HCT116 (cell line): ENCODE measurements around the gene TBCD. TPM values are rescaled to one million over a fixed set of nuclear protein-coding genes. Genes with fewer than 3 reads are reported as not detected.

Experiments used
- ATAC-seq: fragments of 200-7000 bp; cut with Tn5 transposase; 2 replicates; pipeline ENCODE4 v1.9.1; 2020; ENCODE audit warnings: mild to moderate bottlenecking, moderate library complexity
- BruUV-seq: library from RNA; stranded (reverse); fragments of 400-500 nt; replicated peaks from 2 replicates; lab custom pipeline; 2021; lab: Mats Ljungman, UMichigan
- CTCF ChIA-PET: fragments of 300-600 bp; sonication (Branson Sonifier 250); formaldehyde crosslinking; loops from one replicate; lab custom pipeline; 2021; ENCODE audit warnings: antibody characterized with exemption; lab: Charles Lee
- POLR2A ChIA-PET: fragments of 300-600, 350-600 bp; sonication (Branson Sonifier 250); formaldehyde crosslinking; loops from one replicate; lab custom pipeline; 2021; ENCODE audit warnings: antibody characterized with exemption; lab: Charles Lee
- RAD21 ChIA-PET, 2 experiments: fragments of 300-600 bp; sonication (Branson Sonifier 250); formaldehyde crosslinking; loops; one replicate each; lab custom pipeline; 2023; ENCODE audit warnings: low total read pairs in 2 of 2; ENCODE audit not compliant: uncharacterized antibody in 2 of 2, unreplicated experiment in 2 of 2, low non-redundant PET in 1 of 2; lab: Charles Lee
- DNase-seq: peaks from one replicate; pipeline ENCODE4 v3.0.0-alpha.2; 2010; ENCODE audit warnings: low read depth, low spot score
- H2AFZ ChIP-seq: fragments of 200-600 bp; shearing (Covaris generic), sonication (generic); 2 replicates; pipeline ENCODE4 v1.6.1; 2017; ENCODE audit warnings: low read depth, mixed run types, mixed read lengths, antibody characterized with exemption, low read length; ENCODE audit not compliant: poor library complexity, severe bottlenecking
- H3K27ac ChIP-seq: 2 replicates; pipeline ENCODE4 v1.5.1; 2012; ENCODE audit warnings: low read depth, low read length
- H3K27me3 ChIP-seq: fragments of 200-600 bp; sonication (generic); 2 replicates; pipeline ENCODE4 v1.6.1; 2016; ENCODE audit warnings: mixed run types, low read length, mixed read lengths; ENCODE audit not compliant: insufficient read depth
- H3K36me3 ChIP-seq, 2 experiments: fragments of 200-500 bp in 1 of 2; fragments of 200-600 bp in 1 of 2; sonication (Bioruptor generic) in 1 of 2; sonication (generic) in 1 of 2; 2 replicates each; pipeline versions ENCODE4 v1.5.1 to v1.6.1; 2014 to 2016; ENCODE audit warnings: low read length in 2 of 2, inconsistent platforms in 1 of 2, mixed read lengths in 1 of 2, mixed run types in 1 of 2; ENCODE audit not compliant: insufficient read depth in 2 of 2, control insufficient read depth in 1 of 2
- H3K4me1 ChIP-seq, 2 experiments: fragments of 200-600 bp in 1 of 2; sonication (generic) in 1 of 2; 2 replicates each; pipeline versions ENCODE4 v1.5.1 to v1.6.1; 2012 to 2017; ENCODE audit warnings: low read length in 2 of 2, inconsistent platforms in 1 of 2, mild to moderate bottlenecking in 1 of 2, mixed read lengths in 1 of 2, mixed run types in 1 of 2, moderate library complexity in 1 of 2; ENCODE audit not compliant: insufficient read depth in 2 of 2, control insufficient read depth in 1 of 2
- H3K4me2 ChIP-seq: fragments of 200-600 bp; sonication (generic); 2 replicates; pipeline ENCODE4 v1.6.1; 2017; ENCODE audit warnings: mixed run types, low read length, mixed read lengths
- H3K4me3 ChIP-seq, 2 experiments: fragments of 200-600 bp in 1 of 2; sonication (generic) in 1 of 2; replicated peaks in 1 of 2; 2 replicates each; pipeline ENCODE4 v1.5.1; 2011 to 2016; ENCODE audit warnings: low read length in 2 of 2, control low read depth in 1 of 2, low read depth in 1 of 2, mild to moderate bottlenecking in 1 of 2, mixed read lengths in 1 of 2, mixed run types in 1 of 2
- H3K79me2 ChIP-seq: fragments of 200-600 bp; sonication (generic); 2 replicates; pipeline ENCODE4 v1.6.1; 2017; ENCODE audit warnings: mild to moderate bottlenecking, mixed run types, low read length, moderate library complexity, mixed read lengths; ENCODE audit not compliant: insufficient read depth
- H3K9ac ChIP-seq: fragments of 200-600 bp; sonication (generic); 2 replicates; pipeline ENCODE4 v1.6.1; 2016; ENCODE audit warnings: low read length, mixed read lengths
- H3K9me2 ChIP-seq: fragments of 200-600 bp; sonication (generic), shearing (Covaris generic); 2 replicates; pipeline ENCODE4 v1.6.1; 2017; ENCODE audit warnings: mixed run types, mild to moderate bottlenecking, moderate library complexity; ENCODE audit not compliant: insufficient read depth
- H3K9me3 ChIP-seq, 2 experiments: fragments of 200-500 bp in 1 of 2; fragments of 200-600 bp in 1 of 2; sonication (Bioruptor generic) in 1 of 2; sonication (generic) in 1 of 2; 2 replicates each; pipeline ENCODE4 v1.6.1; 2014 to 2017; ENCODE audit warnings: low read length in 2 of 2, mixed read lengths in 2 of 2, inconsistent platforms in 1 of 2, low read depth in 1 of 2, mild to moderate bottlenecking in 1 of 2, mixed run types in 1 of 2, moderate library complexity in 1 of 2; ENCODE audit not compliant: control insufficient read depth in 1 of 2, insufficient read depth in 1 of 2
- H4K20me1 ChIP-seq: fragments of 200-600 bp; sonication (generic), shearing (Covaris generic); 2 replicates; pipeline ENCODE4 v1.6.1; 2017; ENCODE audit warnings: mixed run types, mild to moderate bottlenecking, moderate library complexity; ENCODE audit not compliant: insufficient read depth
- ATF3 ChIP-seq: IDR thresholded peaks from 2 replicates; pipeline ENCODE4 v1.6.1; 2012
- CBX3 ChIP-seq: IDR thresholded peaks from 2 replicates; pipeline ENCODE4 v1.6.1; 2012; ENCODE audit warnings: low read depth
- EGR1 ChIP-seq: IDR thresholded peaks from 2 replicates; pipeline ENCODE4 v1.6.1; 2012; ENCODE audit warnings: low read depth
- ELF1 ChIP-seq: IDR thresholded peaks from 2 replicates; pipeline ENCODE4 v1.6.1; 2012; ENCODE audit warnings: low read depth, borderline replicate concordance
- EZH2phosphoT487 ChIP-seq: fragments of 200-600 bp; IDR thresholded peaks from 2 replicates; pipeline ENCODE4 v1.6.1; 2018; ENCODE audit warnings: antibody characterized with exemption, borderline replicate concordance
- JUND ChIP-seq: IDR thresholded peaks from 2 replicates; pipeline ENCODE4 v1.6.1; 2012
- MAX ChIP-seq: IDR thresholded peaks from 2 replicates; pipeline ENCODE4 v1.6.1; 2012
- POLR2A ChIP-seq: IDR thresholded peaks from 2 replicates; pipeline ENCODE4 v1.7.0; 2011; ENCODE audit warnings: borderline replicate concordance; ENCODE audit not compliant: insufficient read depth, insufficient read length; ENCODE audit errors: extremely low read depth
- POLR2AphosphoS5 ChIP-seq: IDR thresholded peaks from 2 replicates; pipeline ENCODE4 v1.6.1; 2011; ENCODE audit warnings: mild to moderate bottlenecking, low read depth, low read length, moderate library complexity
- SP1 ChIP-seq: IDR thresholded peaks from 2 replicates; pipeline ENCODE4 v1.6.1; 2012; ENCODE audit warnings: low read depth
- SRF ChIP-seq: IDR thresholded peaks from 2 replicates; pipeline ENCODE4 v1.6.1; 2012; ENCODE audit warnings: low read depth
- TCF7L2 ChIP-seq: IDR thresholded peaks from 2 replicates; pipeline ENCODE4 v1.7.0; 2011; ENCODE audit warnings: borderline replicate concordance, inconsistent platforms; ENCODE audit not compliant: insufficient read depth, insufficient read length; ENCODE audit errors: extremely low read depth
- YY1 ChIP-seq: IDR thresholded peaks from 2 replicates; pipeline ENCODE4 v1.6.1; 2011; ENCODE audit warnings: low read length, low read depth, moderate library complexity, mild to moderate bottlenecking; ENCODE audit not compliant: insufficient replicate concordance; ENCODE audit errors: extremely low read depth
- ZFX ChIP-seq: fragments of 450-650 bp; IDR thresholded peaks from 2 replicates; pipeline ENCODE4 v1.6.1; 2017
- ZNF274 ChIP-seq: fragments of 200-500 bp; sonication (Bioruptor generic); IDR thresholded peaks from 2 replicates; pipeline ENCODE4 v1.6.1; 2014; ENCODE audit warnings: mild to moderate bottlenecking, low read depth, low read length, inconsistent platforms
- intact Hi-C: fragments of 100-400 bp; cut with micrococcal nuclease; formaldehyde crosslinking; loops from 2 replicates; pipeline ENCODE4 v1.10.0; 2022
- total RNA-seq: library from RNA; stranded (reverse); gene quantifications from one replicate; pipeline ENCODE4 v1.2.1, GENCODE V29; 2021; ENCODE audit not compliant: unreplicated experiment
- TF ChIP-seq, protein P1 (sequence below): IDR thresholded peaks from 2 replicates; pipeline ENCODE4 v1.6.1; 2011; ENCODE audit warnings: mild to moderate bottlenecking, low read length, moderate library complexity; ENCODE audit not compliant: insufficient replicate concordance; ENCODE audit errors: extremely low read depth

Gene TBCD
- total RNA-seq, 1 experiment from 2014 or later = 152 TPM

GRCh38 chr17:82845163-82845807 lies 93.4 kb downstream of the TBCD start (continued):
- TF ChIP-seq, protein P1, sequence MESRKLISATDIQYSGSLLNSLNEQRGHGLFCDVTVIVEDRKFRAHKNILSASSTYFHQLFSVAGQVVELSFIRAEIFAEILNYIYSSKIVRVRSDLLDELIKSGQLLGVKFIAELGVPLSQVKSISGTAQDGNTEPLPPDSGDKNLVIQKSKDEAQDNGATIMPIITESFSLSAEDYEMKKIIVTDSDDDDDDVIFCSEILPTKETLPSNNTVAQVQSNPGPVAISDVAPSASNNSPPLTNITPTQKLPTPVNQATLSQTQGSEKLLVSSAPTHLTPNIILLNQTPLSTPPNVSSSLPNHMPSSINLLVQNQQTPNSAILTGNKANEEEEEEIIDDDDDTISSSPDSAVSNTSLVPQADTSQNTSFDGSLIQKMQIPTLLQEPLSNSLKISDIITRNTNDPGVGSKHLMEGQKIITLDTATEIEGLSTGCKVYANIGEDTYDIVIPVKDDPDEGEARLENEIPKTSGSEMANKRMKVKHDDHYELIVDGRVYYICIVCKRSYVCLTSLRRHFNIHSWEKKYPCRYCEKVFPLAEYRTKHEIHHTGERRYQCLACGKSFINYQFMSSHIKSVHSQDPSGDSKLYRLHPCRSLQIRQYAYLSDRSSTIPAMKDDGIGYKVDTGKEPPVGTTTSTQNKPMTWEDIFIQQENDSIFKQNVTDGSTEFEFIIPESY = no peak
- TF ChIP-seq ATF3 (no peak), JUND (no peak), EGR1 (no peak), SRF (no peak), ZFX (no peak), TCF7L2 (no peak), POLR2A (no peak), POLR2AphosphoS5 (no peak), MAX (no peak), SP1 (no peak)

DNA sequence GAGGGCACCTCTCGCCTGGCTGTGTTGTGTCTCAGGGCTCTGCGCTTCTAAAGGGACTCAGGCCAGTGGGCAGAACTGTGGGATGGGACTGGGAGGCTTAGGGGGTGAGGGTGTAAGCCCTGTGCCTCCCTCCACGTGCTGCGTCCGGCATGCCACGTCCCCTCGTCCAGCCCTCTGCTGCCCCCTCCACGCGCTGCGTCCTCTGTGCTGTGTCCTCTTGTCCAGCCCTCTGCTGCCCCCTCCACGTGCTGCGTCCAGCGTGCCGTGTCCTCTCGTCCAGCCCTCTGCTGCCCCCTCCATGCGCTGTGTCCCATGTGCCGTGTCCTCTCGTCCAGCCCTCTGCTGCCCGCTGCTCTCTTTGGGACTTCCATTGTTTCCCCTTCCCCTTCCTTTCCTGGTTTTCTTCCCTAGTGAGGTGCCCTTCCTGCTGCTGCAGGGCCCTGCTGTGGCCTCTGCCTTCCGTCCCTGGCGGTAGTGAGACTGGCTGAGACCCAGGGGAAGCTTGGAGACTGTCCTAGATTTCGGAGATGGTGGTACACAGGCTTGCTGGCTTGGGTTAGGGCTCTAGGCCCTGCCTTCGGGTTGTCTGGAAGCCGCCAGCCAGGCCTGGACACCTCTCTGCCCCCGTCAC lies 94.3 kb downstream of the TBCD start:
- BruUV-seq = no TSS peak
- no peak for TF ChIP-seq POLR2A
- TF ChIP-seq CBX3 = no peak
- TF ChIP-seq TCF7L2 = no peak
- TF ChIP-seq ELF1 = no peak
- TF ChIP-seq YY1 = no peak
- TF ChIP-seq SP1 = no peak
- TF ChIP-seq, protein P1 = no peak
- TF ChIP-seq MAX = no peak
- TF ChIP-seq JUND = no peak
- TF ChIP-seq EZH2phosphoT487 = no peak
- no peak for TF ChIP-seq POLR2AphosphoS5
- TF ChIP-seq ZNF274 = no peak

More for the DNA sequence above, 94.3 kb downstream of the TBCD start:
- Histone ChIP-seq H3K36me3 (no peaks in the 10 kb centered on the region; a peak in 1 of 4 replicates), H3K9me2 (no peaks in the 10 kb centered on the region), H3K27ac (no peak overlapping the region), H3K27me3 (no peaks in the 10 kb centered on the region), H3K9ac (no peak overlapping the region), H3K4me2 (no peak overlapping the region), H2AFZ (no peak overlapping the region), H4K20me1 (no peaks in the 10 kb centered on the region), H3K9me3 (no peaks in the 10 kb centered on the region), H3K4me3 (no peak overlapping the region), H3K79me2 (peaks cover 5% of the 10 kb centered on the region; the same call in 1 of the 2 replicates), H3K4me1 (no peaks in the 10 kb centered on the region)
- ATAC-seq (no peak), DNase-seq (no peak)
- intact Hi-C loops = no loop called here
- ChIA-PET POLR2A (no interaction called here), RAD21 (no interaction called here), CTCF (no interaction called here)
